ENCODE results near the gene BIN1.
"Not testable (repeated sequence)": the region's sequence is repeated elsewhere in the genome, so short reads cannot be mapped to it uniquely, and the experiment has no call there.

The BIN1 gene

GRCh38 chr2:127047716-127048617 lies 59.0 kb downstream of the BIN1 start:
- DNase-seq (ENCODE audit: low spot score) = no peak

GRCh38 chr2:127047054-127047453 lies 59.9 kb downstream of the BIN1 start:
- no peak for DNase-seq (ENCODE audit: low spot score)

GRCh38 chr2:127046579-127046978 lies 60.4 kb downstream of the BIN1 start:
- no peak for DNase-seq (ENCODE audit: low spot score)

- DNase-seq (ENCODE audit: low spot score) = no peak
Observed at GRCh38 chr2:127045792-127046501, 61.0 kb downstream of the BIN1 start.

- no peak for DNase-seq (ENCODE audit: low spot score)
Observed at GRCh38 chr2:127044977-127045661, 61.8 kb downstream of the BIN1 start.

GRCh38 chr2:127044165-127044718 lies 62.7 kb downstream of the BIN1 start:
- DNase-seq (ENCODE audit: low spot score) = no peak

- no peak for DNase-seq (ENCODE audit: low spot score)
Observed at GRCh38 chr2:127043367-127044164, 63.4 kb downstream of the BIN1 start.

- peak; percentile 40 for DNase-seq (ENCODE audit: low spot score)
Observed at GRCh38 chr2:127041259-127041970, 65.5 kb downstream of the BIN1 start.

- no peak for DNase-seq (ENCODE audit: low spot score)
Observed at GRCh38 chr2:127040169-127040568, 66.8 kb downstream of the BIN1 start.

- peak; percentile 94 for DNase-seq (ENCODE audit: low spot score)
Observed at GRCh38 chr2:127039387-127040031, 67.4 kb downstream of the BIN1 start.

- DNase-seq (ENCODE audit: low spot score) = no peak
Observed at GRCh38 chr2:127037476-127037875, 69.5 kb downstream of the BIN1 start.

- DNase-seq (ENCODE audit: low spot score) = no peak
Observed at GRCh38 chr2:127034883-127035611, 71.9 kb downstream of the BIN1 start.

- peak; percentile 45 for DNase-seq (ENCODE audit: low spot score)
Observed at GRCh38 chr2:127034051-127034450, 72.9 kb downstream of the BIN1 start.

GRCh38 chr2:127032621-127033020 lies 74.3 kb downstream of the BIN1 start:
- no peak for DNase-seq (ENCODE audit: low spot score)

GRCh38 chr2:127029350-127030051 lies 77.5 kb downstream of the BIN1 start:
- no peak for DNase-seq (ENCODE audit: low spot score)

GRCh38 chr2:127028745-127029144 lies 78.2 kb downstream of the BIN1 start:
- not testable (repeated sequence) for DNase-seq (ENCODE audit: low spot score)

- DNase-seq (ENCODE audit: low spot score) = no peak
Observed at GRCh38 chr2:127027715-127028114, 79.2 kb downstream of the BIN1 start.

GRCh38 chr2:127025359-127026166 lies 81.4 kb downstream of the BIN1 start:
- DNase-seq (ENCODE audit: low spot score) = peak; percentile 88

Data from cerebellar cortex (tissue), 1 donor.